GM23248 (cell line): ENCODE data around the gene CLEC18A. TPM values are rescaled to one million over a fixed set of nuclear protein-coding genes. Genes with fewer than 3 reads are reported as not detected.
A peak's percentile ranks its signal among the peaks of the same experiment; 100 is the strongest.
"Not testable (repeated sequence)": the region's sequence is repeated elsewhere in the genome, so short reads cannot be mapped to it uniquely, and the experiment has no call there.

Experiments used
- DNase-seq: peaks from one replicate; pipeline ENCODE4 v3.0.0-alpha.2; 2015
- H2AFZ ChIP-seq: fragments of 200-600 bp; sonication (generic); 2 replicates; pipeline ENCODE4 v1.6.1; 2016; ENCODE audit warnings: antibody characterized with exemption
- H3F3A ChIP-seq: fragments of 200-600 bp; sonication (generic); 2 replicates; pipeline ENCODE4 v1.6.1; 2016; ENCODE audit warnings: mild to moderate bottlenecking, antibody characterized with exemption, mixed run types; ENCODE audit not compliant: insufficient read depth
- H3K27ac ChIP-seq: fragments of 200-600 bp; sonication (generic); 2 replicates; pipeline ENCODE4 v1.5.1; 2016; ENCODE audit warnings: mild to moderate bottlenecking
- H3K27me3 ChIP-seq: fragments of 200-600 bp; sonication (generic); replicated peaks from 2 replicates; pipeline ENCODE4 v1.6.1; 2016; ENCODE audit warnings: mild to moderate bottlenecking; ENCODE audit not compliant: insufficient read depth
- H3K36me3 ChIP-seq: fragments of 200-600 bp; sonication (generic); 2 replicates; pipeline ENCODE4 v1.6.1; 2016; ENCODE audit warnings: low read depth, mild to moderate bottlenecking
- H3K4me1 ChIP-seq: fragments of 200-600 bp; sonication (generic); 2 replicates; pipeline ENCODE4 v1.6.1; 2016; ENCODE audit warnings: mild to moderate bottlenecking; ENCODE audit not compliant: insufficient read depth
- H3K4me2 ChIP-seq: fragments of 200-600 bp; sonication (generic); one replicate; pipeline ENCODE4 v1.6.1; 2016; ENCODE audit warnings: mild to moderate bottlenecking; ENCODE audit not compliant: unreplicated experiment
- H3K4me3 ChIP-seq: fragments of 200-600 bp; sonication (generic); 2 replicates; pipeline ENCODE4 v1.5.1; 2016; ENCODE audit warnings: mild to moderate bottlenecking
- H3K79me2 ChIP-seq: fragments of 200-600 bp; sonication (generic); 2 replicates; pipeline ENCODE4 v1.6.1; 2016; ENCODE audit warnings: mild to moderate bottlenecking; ENCODE audit not compliant: insufficient read depth
- H3K9ac ChIP-seq: fragments of 200-600 bp; sonication (generic); 2 replicates; pipeline ENCODE4 v1.6.1; 2016; ENCODE audit warnings: mild to moderate bottlenecking
- H3K9me2 ChIP-seq: fragments of 200-600 bp; sonication (generic); 2 replicates; pipeline ENCODE4 v1.6.1; 2016; ENCODE audit warnings: mixed run types, mild to moderate bottlenecking, moderate library complexity; ENCODE audit not compliant: insufficient read depth
- H3K9me3 ChIP-seq: fragments of 200-600 bp; sonication (generic); one replicate; pipeline ENCODE4 v1.6.1; 2017; ENCODE audit warnings: low read depth
- H4K20me1 ChIP-seq: fragments of 200-600 bp; sonication (generic); 2 replicates; pipeline ENCODE4 v1.6.0; 2016; ENCODE audit not compliant: insufficient read depth
- WGBS, 2 experiments: methylation state at CpG; one replicate each; pipeline ENCODE4 v1.1.6; 2015 to 2017; ENCODE audit warnings: low lambda C conversion rate in 2 of 2, low coverage in 1 of 2; ENCODE audit errors: missing lambda C conversion rate in 2 of 2; 5-methylcytosine and 5-hydroxymethylcytosine counted together
- in situ Hi-C: fragments of 300-500 bp; cut with MboI; formaldehyde crosslinking; loops from 2 replicates; pipeline ENCODE4 v1.15.0; 2020
- polyA plus RNA-seq: library from polyadenylated mRNA; unstranded; fragments of >200 nt; fragmentation: Nextera tagmentation; extraction: Ambion mirVana; gene quantifications from 2 replicates; pipeline ENCODE4 v1.2.1, GENCODE V29; 2016
- total RNA-seq: library from RNA; depleted of rRNA; stranded (reverse); fragments of >200 nt; shearing (Covaris generic); gene quantifications from 2 replicates; pipeline ENCODE4 v1.2.3, GENCODE V29; 2014

Gene CLEC18A
- total and polyA plus RNA-seq, 2 experiments from 2014 or later: 0.10 to 0.43 TPM

- no CpG with 5 or more reads among the region's 10 CpGs for WGBS, 2 experiments
- H2AFZ ChIP-seq, in situ Hi-C loops, H3K4me1 ChIP-seq, H3K36me3 ChIP-seq, H3F3A ChIP-seq, H3K4me2 ChIP-seq, H3K9ac ChIP-seq, H3K4me3 ChIP-seq, H3K9me2 ChIP-seq, H3K79me2 ChIP-seq, H3K9me3 ChIP-seq, DNase-seq, H3K27me3 ChIP-seq, H3K27ac ChIP-seq, H4K20me1 ChIP-seq: not testable (repeated sequence)
Observed at GRCh38 chr16:69968125-69968524, 17.0 kb downstream of the CLEC18A start.

DNA sequence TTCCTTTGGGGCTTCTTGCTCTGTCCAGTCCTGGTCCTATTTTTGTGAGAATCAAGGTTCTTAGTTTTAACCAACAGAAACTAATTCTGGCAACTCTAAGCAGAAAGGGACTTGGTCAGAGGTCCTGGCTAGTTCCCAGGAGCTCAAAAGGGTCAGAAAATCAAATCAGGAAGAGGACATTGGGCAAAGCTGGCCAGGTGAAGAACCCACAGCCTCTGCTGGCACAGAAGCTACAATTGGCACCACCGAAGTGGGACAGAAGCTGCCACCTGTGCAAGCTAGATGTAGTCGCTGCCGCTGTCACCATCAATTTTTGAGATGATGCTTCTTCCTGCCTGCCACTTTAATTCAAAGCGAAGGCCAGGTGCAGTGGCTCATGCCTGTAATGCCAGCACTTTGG, 18.5 kb downstream of the CLEC18A start:
- H4K20me1 ChIP-seq, H3K79me2 ChIP-seq, H2AFZ ChIP-seq, H3F3A ChIP-seq, H3K9me3 ChIP-seq, H3K4me1 ChIP-seq, H3K4me3 ChIP-seq, H3K9me2 ChIP-seq, H3K9ac ChIP-seq, H3K4me2 ChIP-seq, in situ Hi-C loops, DNase-seq, H3K27me3 ChIP-seq, H3K36me3 ChIP-seq, H3K27ac ChIP-seq: not testable (repeated sequence)
- 89 to 100% methylated on average over 3 to 4 of the region's 4 CpGs for WGBS, 2 experiments

DNA sequence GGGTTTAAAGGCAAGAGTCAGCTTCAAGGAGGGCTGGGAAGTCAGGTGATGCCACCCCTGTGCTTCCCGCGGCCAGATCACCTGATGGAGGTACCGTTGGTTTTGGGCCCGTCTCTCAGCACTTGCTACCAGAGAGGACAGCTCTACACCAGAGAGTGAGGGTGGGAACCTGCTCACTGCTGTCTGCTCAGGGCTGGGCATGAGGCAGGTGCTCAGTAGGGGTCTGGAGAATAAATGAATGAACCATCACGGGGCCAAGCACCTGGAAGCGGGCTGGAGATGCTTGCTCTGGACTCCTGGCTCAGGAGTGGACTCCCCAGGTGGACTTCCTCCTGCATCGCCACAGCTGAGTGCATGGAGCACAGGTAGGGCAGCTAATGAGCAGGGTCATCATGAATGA, 21.0 kb downstream of the CLEC18A start:
- H2AFZ ChIP-seq, H3F3A ChIP-seq, H3K79me2 ChIP-seq, H3K27me3 ChIP-seq, H3K4me1 ChIP-seq, H3K9ac ChIP-seq, H3K4me2 ChIP-seq, H3K27ac ChIP-seq, in situ Hi-C loops, H4K20me1 ChIP-seq, DNase-seq, H3K4me3 ChIP-seq, H3K9me2 ChIP-seq, H3K9me3 ChIP-seq, H3K36me3 ChIP-seq: not testable (repeated sequence)
- WGBS, 2 experiments: 87 to 95% methylated on average over 3 to 5 of the region's 7 CpGs

GRCh38 chr16:69972935-69973334, 21.8 kb downstream of the CLEC18A start:
- H3K27ac ChIP-seq, H3K4me3 ChIP-seq, H3K9me2 ChIP-seq, H3F3A ChIP-seq, DNase-seq, H3K4me2 ChIP-seq, in situ Hi-C loops, H2AFZ ChIP-seq, H3K79me2 ChIP-seq, H3K36me3 ChIP-seq, H3K4me1 ChIP-seq, H3K9ac ChIP-seq, H3K27me3 ChIP-seq, H4K20me1 ChIP-seq, H3K9me3 ChIP-seq: not testable (repeated sequence)
- WGBS, 2 experiments: 87 to 97% methylated on average over 7 of the region's 8 CpGs

- H3K4me2 ChIP-seq, DNase-seq, in situ Hi-C loops, H3K27me3 ChIP-seq, H3K27ac ChIP-seq, H3K79me2 ChIP-seq, H3K9me2 ChIP-seq, H3F3A ChIP-seq, H3K9me3 ChIP-seq, H2AFZ ChIP-seq, H4K20me1 ChIP-seq, H3K4me1 ChIP-seq, H3K36me3 ChIP-seq, H3K9ac ChIP-seq, H3K4me3 ChIP-seq: not testable (repeated sequence)
- 98 to 100% methylated on average over 1 of the region's 1 CpG for WGBS, 2 experiments
Observed at GRCh38 chr16:69985196-69985595, 34.1 kb downstream of the CLEC18A start.

- H3K4me2 ChIP-seq: peak overlapping the region; percentile 41
- peaks cover 12% of the 10 kb centered on the region for H3F3A ChIP-seq
- H3K79me2 ChIP-seq, H3K4me3 ChIP-seq, H3K9me2 ChIP-seq, H2AFZ ChIP-seq, H4K20me1 ChIP-seq, H3K27me3 ChIP-seq, H3K9ac ChIP-seq, H3K36me3 ChIP-seq, in situ Hi-C loops, H3K9me3 ChIP-seq: not testable (repeated sequence)
- H3K27ac ChIP-seq: peak overlapping the region; percentile 51
- peaks cover 20% of the 10 kb centered on the region for H3K4me1 ChIP-seq
- peak; percentile 62 for DNase-seq
- WGBS, 2 experiments: 16 to 21% methylated on average over 3 of the region's 3 CpGs
Observed at GRCh38 chr16:69997956-69998355, 46.8 kb downstream of the CLEC18A start.

DNA sequence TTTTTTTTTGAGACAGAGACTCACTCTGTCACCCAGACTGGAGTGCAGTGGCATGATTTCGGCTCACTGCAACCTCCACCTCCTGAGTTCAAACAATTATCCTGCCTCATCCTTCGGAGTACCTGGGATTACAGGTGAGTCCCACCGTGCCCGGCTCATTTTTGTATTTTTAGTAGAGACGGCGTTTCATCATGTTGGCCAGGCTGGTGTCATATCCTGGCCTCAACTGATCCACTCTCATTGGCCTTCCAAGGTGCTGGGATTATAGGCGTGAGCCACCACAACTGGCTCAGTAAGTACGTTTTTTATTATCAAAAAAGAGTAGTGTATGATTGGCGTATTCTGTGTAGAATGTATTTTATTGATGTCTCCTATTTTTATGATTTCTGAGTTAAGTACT, 48.7 kb downstream of the CLEC18A start:
- H3K4me2 ChIP-seq, H3K4me3 ChIP-seq, H3K9ac ChIP-seq, H4K20me1 ChIP-seq, H3K9me3 ChIP-seq, H3K36me3 ChIP-seq, H2AFZ ChIP-seq, H3K27ac ChIP-seq, DNase-seq, H3K27me3 ChIP-seq, H3K79me2 ChIP-seq, H3K9me2 ChIP-seq, in situ Hi-C loops: not testable (repeated sequence)
- Histone ChIP-seq H3K4me1 (peaks cover 20% of the 10 kb centered on the region), H3F3A (peaks cover 12% of the 10 kb centered on the region)
- 91 to 93% methylated on average over 9 of the region's 9 CpGs for WGBS, 2 experiments

DNA sequence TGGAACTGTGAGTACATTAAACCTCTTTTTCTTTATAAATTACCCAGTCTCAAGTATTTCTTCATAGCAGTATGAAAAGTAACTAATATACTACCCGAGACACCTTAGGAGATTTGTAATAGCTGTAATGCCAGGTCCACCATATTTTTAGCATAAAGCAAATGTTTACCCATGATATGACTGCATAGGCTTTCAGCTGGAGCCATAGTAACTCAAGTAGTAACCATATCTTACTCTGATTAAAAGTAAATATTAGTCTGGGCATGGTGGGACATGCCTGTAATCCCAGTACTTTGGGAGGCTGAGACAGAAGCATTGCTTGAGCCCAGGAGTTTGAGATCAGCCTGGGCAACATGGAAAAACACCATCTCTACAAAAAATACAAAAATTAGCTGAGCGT, 52.4 kb downstream of the CLEC18A start:
- H3K27ac ChIP-seq, H3K36me3 ChIP-seq, H3K4me3 ChIP-seq, H2AFZ ChIP-seq, H3K9me2 ChIP-seq, H3F3A ChIP-seq, H3K79me2 ChIP-seq, DNase-seq, H3K4me1 ChIP-seq, in situ Hi-C loops, H3K27me3 ChIP-seq, H3K9ac ChIP-seq, H4K20me1 ChIP-seq, H3K4me2 ChIP-seq, H3K9me3 ChIP-seq: not testable (repeated sequence)
- WGBS, 2 experiments: 97 to 98% methylated on average over 2 of the region's 2 CpGs
